Raji (cell line): ENCODE data around the gene KL.

ENCODE experiments used
- POLR2A ChIP-seq: IDR thresholded peaks from 2 replicates; pipeline ENCODE4 v1.6.1; 2011; ENCODE audit warnings: low read depth, low read length, control low read depth; ENCODE audit not compliant: insufficient read depth

The KL gene

GRCh38 chr13:33016414-33017322 is at the start of gene KL:
TSS of gene KL (plus strand) at chr13:33016423. CDS start at chr13:33016441, 18 bp downstream.
- no peak for TF ChIP-seq POLR2A

GRCh38 chr13:32967584-32968182 is 48.5 kb upstream of the KL start:
- TF ChIP-seq POLR2A = no peak

GRCh38 chr13:32968316-32968715 is 47.9 kb upstream of the KL start:
- no peak for TF ChIP-seq POLR2A

GRCh38 chr13:32968793-32969192 is 47.4 kb upstream of the KL start:
- TF ChIP-seq POLR2A = no peak

GRCh38 chr13:32969516-32969941 is 46.7 kb upstream of the KL start:
- no peak for TF ChIP-seq POLR2A

GRCh38 chr13:32976056-32976805 is 40.0 kb upstream of the KL start:
- TF ChIP-seq POLR2A = no peak

- no peak for TF ChIP-seq POLR2A
Measured at GRCh38 chr13:32976912-32977311, 39.3 kb upstream of the KL start.

- TF ChIP-seq POLR2A = no peak
Measured at GRCh38 chr13:32977321-32977720, 38.9 kb upstream of the KL start.

GRCh38 chr13:32978278-32978677 is 37.9 kb upstream of the KL start:
- TF ChIP-seq POLR2A = no peak

- TF ChIP-seq POLR2A = no peak
Measured at GRCh38 chr13:32983058-32983457, 33.2 kb upstream of the KL start.

GRCh38 chr13:32984857-32985626 is 31.2 kb upstream of the KL start:
- TF ChIP-seq POLR2A = no peak

- TF ChIP-seq POLR2A = no peak
Measured at GRCh38 chr13:32986552-32986951, 29.7 kb upstream of the KL start.

- no peak for TF ChIP-seq POLR2A
Measured at GRCh38 chr13:32987462-32987861, 28.8 kb upstream of the KL start.

- no peak for TF ChIP-seq POLR2A
Measured at GRCh38 chr13:32988608-32989289, 27.5 kb upstream of the KL start.

- TF ChIP-seq POLR2A = no peak
Measured at GRCh38 chr13:32989290-32989667, 26.9 kb upstream of the KL start.

GRCh38 chr13:32989942-32990341 is 26.3 kb upstream of the KL start:
- no peak for TF ChIP-seq POLR2A
